Hindlimb muscle (tissue), 1 donor: ENCODE measurements around the gene TARBP1. TPM values are rescaled to one million over a fixed set of nuclear protein-coding genes. Genes with fewer than 3 reads are reported as not detected.
A peak's percentile ranks its signal among the peaks of the same experiment; 100 is the strongest.
"Not testable (repeated sequence)": the region's sequence is repeated elsewhere in the genome, so short reads cannot be mapped to it uniquely, and the experiment has no call there.

Source experiments
- DNase-seq: peaks from one replicate; pipeline ENCODE4 v3.0.0-alpha.2; 2013
- polyA plus RNA-seq: library from polyadenylated mRNA; unstranded; fragments of 120-200 nt; gene quantifications from one replicate; pipeline ENCODE4 v1.2.1, GENCODE V29; 2013; ENCODE audit not compliant: insufficient read length

Gene TARBP1
- polyA plus RNA-seq, 1 donor = 29.6 TPM

GRCh38 chr1:234379591-234380109, 99.3 kb downstream of the TARBP1 start:
- DNase-seq = not testable (repeated sequence)

DNA sequence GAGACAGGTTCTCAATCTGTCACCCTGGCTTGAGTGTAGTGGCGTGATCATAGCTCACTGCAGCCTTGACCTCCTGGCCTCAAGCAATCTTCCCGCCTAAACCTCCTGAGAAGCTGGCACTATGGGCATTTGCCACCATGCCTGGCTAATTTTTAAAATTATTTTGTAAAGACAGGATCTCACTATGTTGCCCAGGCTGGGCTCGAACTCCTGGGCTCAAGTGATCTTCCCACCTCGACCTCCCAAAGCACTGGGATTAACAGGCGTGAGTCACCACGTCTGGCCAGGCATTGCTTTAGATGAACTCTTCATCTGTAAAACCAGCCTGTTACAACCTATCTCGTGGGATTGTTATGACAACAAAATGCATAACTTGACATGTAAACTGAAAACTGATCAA, 103.3 kb downstream of the TARBP1 start:
- no peak for DNase-seq

GRCh38 chr1:234373959-234374254, 105.1 kb downstream of the TARBP1 start:
- DNase-seq = no peak

GRCh38 chr1:234373064-234373958, 105.7 kb downstream of the TARBP1 start, which contains the start of gene COA6:
TSS of gene COA6 (plus strand) at chr1:234373456. CDS start at chr1:234373467, 11 bp downstream.
- peak; percentile 92 for DNase-seq

- peak; percentile 11 for DNase-seq
These were observed 106.8 kb downstream of the TARBP1 start for GRCh38 chr1:234372011-234372757.

DNA sequence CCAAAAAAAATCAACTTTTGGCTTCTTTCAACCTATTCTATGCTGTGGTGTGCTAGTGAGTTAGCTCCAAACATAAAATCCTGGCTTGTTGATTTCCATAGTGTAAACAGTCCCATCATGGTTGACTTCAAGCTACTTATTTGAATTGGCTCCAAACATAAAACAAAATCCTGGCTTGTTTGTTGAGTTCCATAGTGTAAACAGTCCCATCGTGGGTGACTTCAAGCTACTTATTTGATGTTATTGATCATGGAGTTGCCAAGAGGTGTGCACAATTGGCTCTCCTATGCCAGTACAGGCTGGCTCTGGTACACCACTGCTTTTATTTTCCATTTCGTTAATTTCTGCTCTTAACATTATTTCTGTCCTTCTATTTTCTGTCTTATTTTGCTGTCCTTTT, 107.6 kb downstream of the TARBP1 start:
- DNase-seq = no peak

GRCh38 chr1:234369784-234370183, 109.2 kb downstream of the TARBP1 start:
- DNase-seq = no peak

- DNase-seq = no peak
These were observed 109.9 kb downstream of the TARBP1 start for GRCh38 chr1:234369033-234369430.

- no peak for DNase-seq
These were observed 110.5 kb downstream of the TARBP1 start for GRCh38 chr1:234368320-234369032.

GRCh38 chr1:234362558-234362957, 116.4 kb downstream of the TARBP1 start:
- no peak for DNase-seq

GRCh38 chr1:234361102-234361603, 117.8 kb downstream of the TARBP1 start:
- DNase-seq = no peak

GRCh38 chr1:234357831-234358230, 121.1 kb downstream of the TARBP1 start:
- DNase-seq = no peak

DNA sequence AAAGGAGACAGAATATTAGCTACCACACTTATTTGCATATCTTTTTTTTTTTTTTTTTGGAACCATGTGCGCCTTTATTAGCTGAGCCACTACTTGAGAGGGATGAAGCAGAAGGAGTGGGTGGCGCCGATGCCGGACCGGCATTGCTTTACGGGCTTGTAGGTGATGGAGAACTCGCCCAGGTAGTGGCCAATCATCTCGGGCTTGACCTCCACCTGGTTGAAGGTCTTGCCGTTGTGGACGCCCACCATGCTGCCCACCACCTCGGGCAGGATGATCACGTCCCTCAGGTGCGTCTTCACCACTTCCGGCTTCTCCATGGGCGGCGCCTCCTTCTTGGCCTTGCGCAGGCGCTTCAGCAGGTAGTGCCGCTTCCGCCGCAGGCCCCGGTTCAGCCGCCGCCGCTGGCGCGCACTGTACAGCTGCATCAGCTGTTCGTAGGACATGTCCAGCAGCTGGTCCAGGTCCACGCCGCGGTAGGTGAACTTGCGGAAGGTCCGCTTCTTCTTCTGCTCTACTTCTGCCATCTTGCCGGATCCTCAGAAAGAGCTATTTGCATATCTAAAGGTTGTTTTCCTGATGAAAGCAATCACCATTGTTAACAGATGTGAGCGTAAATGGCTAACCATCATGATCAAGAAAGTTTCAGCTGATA, 122.2 kb downstream of the TARBP1 start:
- DNase-seq = not testable (repeated sequence)

DNA sequence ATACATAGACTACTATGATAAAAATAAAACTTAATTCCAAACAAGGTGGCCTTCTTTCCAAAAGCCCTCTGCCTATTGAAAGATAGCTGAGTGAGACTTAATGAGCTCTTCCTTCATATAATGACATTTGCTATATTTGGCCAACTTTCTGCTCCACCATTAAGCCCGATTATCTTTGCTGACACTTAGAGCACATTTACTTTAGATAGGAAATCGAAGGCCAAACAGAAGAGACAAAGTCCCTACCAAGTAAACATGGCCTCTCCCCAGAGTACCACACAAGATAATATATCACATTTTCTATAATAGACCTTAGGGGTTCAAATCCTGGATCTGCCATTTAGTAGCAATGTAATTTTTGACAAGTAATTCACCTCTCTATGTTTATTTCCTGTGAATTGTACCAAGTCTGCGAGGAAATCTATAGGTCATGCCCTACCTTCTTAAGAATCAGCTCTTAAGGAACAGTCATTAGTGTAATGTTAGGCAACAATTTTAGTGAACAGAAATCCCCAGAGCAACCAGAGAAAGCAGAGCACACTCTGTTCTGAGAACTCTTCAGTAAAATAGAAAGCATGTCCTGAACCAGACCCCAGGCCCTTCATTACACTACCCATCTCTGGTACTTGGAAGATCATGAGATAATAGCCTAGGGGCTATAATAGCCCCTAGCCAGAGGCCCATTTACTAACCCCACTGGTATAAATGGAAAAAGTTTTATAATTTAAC, 123.0 kb downstream of the TARBP1 start:
- DNase-seq = no peak

DNA sequence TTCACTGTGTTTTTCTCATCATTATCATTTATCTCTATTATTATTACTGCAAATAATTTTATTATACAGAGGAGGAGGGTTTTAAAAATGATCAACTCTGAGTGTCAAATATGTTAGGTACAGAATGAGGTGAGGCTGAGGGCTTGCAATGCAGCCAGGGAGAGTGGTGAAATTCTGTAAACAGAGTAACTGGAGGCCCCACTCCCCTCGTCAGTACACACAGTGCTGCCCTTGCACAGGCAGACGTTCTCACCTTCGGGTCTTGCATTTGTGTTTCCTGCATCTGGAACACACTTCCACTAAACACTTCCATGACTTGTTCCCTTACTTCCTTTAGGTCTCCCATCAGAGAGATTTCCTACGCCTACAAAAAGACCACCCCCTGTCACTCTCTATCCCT, 130.0 kb downstream of the TARBP1 start:
- no peak for DNase-seq

DNA sequence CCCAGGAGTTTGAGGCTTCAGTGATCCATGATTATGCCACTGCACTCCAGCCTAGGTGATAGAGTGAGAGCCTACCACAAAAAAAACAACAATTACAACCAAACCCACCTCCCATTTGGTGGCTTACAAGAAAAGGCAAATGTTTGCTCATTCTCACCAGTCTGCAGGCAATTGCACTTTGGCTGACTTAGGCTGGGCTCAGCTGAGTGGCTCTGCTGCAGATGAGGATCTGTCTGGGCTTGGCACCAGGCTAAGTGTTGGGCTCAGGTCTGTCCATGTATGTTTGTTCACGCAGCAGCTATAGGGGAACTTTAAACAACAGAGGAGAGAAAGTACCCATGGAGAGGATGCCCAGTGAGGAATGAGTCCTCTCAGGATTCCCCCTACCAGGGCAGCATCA, 133.7 kb downstream of the TARBP1 start:
- DNase-seq = no peak

GRCh38 chr1:234342774-234343173, 136.2 kb downstream of the TARBP1 start:
- DNase-seq = no peak
